ENCODE measurements around the gene ARL8B. TPM values are rescaled to one million over a fixed set of nuclear protein-coding genes. Genes with fewer than 3 reads are reported as not detected.
"Not testable (repeated sequence)": the region's sequence is repeated elsewhere in the genome, so short reads cannot be mapped to it uniquely, and the experiment has no call there.

The ARL8B gene
- 78.2 and 121 TPM in 2 replicates for total RNA-seq (2014; rRNA removed; shearing (Covaris generic))

DNA sequence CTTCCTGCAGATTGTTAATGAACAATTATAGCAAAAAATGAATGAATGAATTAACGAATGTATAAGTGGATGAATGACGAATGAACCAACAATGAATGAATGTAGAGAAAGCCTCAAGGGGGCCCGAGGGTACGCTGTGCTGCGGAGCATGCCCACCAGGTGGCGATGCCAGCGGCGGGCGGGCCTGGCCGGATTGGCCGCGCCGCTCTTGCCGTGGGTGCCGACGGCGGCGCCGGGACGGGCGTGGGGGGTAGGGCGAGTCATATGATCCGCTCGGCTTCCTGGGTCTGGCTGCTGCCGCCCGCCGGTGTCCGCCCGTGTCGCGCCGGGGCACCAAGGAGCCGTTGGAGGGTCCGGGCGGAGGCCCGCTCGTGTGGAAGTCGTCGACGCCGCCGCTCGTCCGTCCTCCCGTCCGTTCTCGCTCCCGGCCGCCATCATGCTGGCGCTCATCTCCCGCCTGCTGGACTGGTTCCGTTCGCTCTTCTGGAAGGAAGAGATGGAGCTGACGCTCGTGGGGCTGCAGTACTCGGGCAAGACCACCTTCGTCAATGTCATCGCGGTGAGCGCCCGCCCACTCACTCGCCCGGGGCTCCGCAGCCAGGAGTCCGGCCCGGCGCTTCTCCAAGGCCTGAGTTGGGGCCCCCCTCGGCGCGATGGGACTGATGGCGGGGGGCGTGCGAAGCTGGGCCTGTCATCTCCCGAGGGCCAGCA is at the start of gene ARL8B:
Gene ARL8B, plus strand, starts transcription at position 263 of the 711 bp plus-strand sequence. Its CDS starts 174 bp downstream, at position 437.
- in situ Hi-C loops (cut with HindIII; ENCODE audit: low sequenced_read_pairs) = no loop called here
- DNase-seq (ENCODE audit: low spot score) = peak; percentile 81

DNA sequence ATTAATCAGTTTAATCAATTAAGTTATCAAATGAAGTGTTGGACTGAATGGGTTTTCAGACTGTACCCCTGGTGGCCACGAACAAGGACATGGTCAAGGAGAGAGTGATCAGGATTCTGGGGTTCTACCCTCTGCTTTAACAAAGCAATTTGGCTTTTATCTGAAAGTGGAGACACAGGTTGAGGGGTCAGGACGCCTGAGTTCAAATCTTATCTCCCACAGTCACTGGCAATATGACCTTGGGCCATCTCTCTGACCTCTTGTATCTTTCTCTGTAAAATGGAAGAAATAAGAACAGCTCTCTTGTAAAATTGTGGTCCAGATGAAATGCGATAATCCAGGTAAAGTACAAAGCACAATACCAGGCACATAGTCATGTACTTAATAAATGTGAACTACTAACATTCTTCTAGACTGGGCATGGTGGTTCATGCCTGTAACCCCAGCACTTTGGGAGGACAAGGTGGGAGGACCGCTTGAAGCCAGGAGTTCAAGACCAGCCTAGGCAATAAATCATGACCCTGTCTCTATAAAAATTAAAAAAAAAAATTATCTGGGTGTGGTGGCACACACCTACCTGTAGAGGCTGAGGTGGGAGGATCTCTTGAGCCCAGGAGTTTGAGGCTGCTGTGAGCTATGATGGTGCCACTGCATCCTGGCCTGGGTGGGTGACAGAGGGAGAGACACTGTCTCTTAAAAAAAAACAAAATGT is 48.6 kb upstream of the ARL8B start:
- in situ Hi-C loops (cut with HindIII; ENCODE audit: low sequenced_read_pairs) = loop anchor here (10.0 kb wide), 1 partner anchor 339 kb away; no protein-coding TSS in a partner anchor

DNA sequence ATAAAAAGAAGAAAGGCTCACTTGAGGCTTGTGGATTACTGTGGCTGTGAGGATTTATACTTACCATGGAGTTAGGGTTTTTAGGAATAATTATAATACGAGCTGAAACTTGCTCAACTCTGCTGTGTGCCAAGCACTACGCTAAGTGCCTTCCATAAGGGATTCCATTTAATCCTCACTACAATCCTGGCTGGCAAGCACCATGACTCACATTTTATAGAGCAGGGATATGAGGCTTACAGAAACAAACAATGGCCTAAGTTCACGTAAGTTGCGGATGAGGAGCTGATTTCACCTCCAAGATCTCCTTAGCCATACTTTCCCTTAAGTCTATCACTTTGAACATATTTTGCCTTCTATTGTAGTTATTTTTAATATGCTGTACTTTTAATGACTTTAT is 43.9 kb upstream of the ARL8B start:
- DNase-seq (ENCODE audit: low spot score) = no peak
- in situ Hi-C loops (cut with HindIII; ENCODE audit: low sequenced_read_pairs) = loop anchor here (10.0 kb wide), 1 partner anchor 343 kb away; no protein-coding TSS in a partner anchor

More for the DNA sequence above, 48.6 kb upstream of the ARL8B start:
- no peak for DNase-seq (ENCODE audit: low spot score)

DNA sequence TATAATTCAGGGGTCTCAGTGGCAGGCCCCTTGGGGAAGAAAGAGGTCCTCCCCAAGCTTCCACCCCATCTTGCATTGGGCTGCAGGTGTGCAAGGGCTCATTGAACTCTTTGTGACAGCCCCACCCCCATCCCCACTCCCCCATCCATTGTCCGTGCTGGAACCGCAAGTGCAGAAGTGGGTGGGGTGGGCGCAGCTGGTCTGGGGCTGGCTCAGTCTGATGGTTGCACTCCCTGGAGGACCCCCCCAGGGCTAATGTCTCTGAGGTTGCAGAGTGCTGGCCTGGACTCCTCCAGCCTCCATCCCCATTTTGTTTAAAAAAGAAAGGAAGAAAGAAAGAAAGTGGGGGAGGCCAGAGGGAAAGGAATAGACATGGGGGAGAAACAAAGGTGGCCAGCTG is 42.3 kb upstream of the ARL8B start:
- no peak for DNase-seq (ENCODE audit: low spot score)
- in situ Hi-C loops (cut with HindIII; ENCODE audit: low sequenced_read_pairs) = loop anchor here (10.0 kb wide), 1 partner anchor 345 kb away; no protein-coding TSS in a partner anchor

DNA sequence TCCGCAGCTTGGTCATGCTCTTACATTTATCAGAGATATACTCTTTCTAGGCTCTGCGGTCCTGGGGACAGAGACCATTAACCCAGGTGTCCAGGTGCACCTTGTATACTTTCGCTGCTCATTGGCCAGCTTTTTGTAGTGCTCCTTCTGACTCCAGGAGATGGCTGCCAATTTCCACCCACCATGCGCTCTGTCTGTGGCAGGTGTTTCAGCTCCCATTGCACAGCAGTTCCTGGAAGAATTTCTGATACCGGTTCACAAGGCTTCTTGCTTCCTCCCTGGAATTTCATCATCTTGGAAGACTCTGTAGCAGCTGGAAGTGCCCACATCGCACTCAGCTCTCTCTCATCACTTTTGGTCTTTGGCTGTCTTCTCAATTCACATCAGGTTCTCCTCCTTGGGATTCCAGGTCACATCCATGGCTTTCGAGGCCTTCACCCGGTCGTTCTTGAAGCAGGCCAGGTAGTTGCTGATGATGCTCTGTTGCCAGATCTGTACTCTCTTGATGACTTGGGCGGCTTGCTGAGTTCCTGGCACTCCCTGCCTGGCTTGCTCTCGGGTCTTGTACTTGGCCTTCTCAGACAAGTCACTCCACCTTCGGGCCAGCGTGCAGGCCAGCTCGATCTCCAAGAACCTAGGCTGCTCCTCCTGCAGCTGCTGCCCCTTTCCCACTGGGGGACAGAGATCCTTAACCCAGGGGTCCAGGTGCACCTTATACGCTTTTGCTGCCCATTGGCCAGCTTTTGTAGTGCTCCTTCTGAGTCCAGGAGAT is 41.1 kb upstream of the ARL8B start:
- DNase-seq (ENCODE audit: low spot score) = no peak
- in situ Hi-C loops (cut with HindIII; ENCODE audit: low sequenced_read_pairs) = no loop called here

DNA sequence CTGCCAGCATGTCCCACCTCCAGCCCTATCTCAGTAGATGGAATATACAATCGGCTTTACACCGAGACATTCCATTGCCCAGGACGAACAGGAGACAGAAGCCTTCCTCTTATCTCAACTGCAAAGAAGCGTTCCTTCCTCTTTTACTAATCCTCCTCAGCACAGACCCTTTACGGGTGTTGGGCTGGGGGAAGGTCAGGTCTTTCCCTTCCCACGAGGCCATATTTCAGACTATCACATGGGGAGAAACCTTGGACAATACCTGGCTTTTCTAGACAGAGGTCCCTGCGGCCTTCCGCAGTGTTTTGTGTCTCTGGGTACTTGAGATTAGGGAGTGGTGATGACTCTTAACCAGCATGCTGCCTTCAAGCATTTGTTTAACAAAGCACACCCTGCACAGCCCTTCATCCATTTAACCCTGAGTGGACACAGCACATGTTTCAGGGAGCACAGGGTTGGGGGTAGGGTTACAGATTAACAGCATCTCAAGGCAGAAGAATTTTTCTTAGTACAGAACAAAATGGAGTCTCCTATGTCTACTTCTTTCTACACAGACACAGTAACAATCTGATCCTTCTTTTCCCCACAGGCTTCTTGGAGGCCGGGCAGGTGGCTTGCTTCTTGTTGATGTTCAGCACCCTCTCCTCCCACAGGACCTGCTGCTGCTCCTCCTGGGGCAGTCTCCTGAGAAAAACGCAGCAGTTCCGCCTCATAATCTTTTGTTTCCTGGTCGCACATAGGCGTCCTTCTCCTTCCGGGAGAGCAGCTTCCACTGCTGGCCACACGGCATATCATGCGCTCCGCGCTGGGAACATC is 39.9 kb upstream of the ARL8B start:
- in situ Hi-C loops (cut with HindIII; ENCODE audit: low sequenced_read_pairs); DNase-seq (ENCODE audit: low spot score): not testable (repeated sequence)

DNA sequence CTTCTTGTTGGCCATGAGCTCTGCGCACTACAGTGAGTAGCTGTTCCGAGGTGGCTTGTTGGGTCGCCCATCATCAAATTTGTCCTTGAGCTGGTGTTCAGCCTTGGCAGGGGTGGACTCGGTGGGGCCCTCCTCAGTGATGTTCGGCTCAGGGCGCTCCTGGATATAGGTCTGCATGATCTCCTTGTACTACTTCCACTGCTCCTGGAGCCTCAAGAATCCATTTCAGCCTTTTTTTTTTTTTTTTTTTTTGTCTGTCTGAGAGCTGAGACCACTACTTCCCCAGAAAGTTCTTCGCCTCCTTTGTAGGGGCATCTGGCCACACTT is 39.3 kb upstream of the ARL8B start:
- in situ Hi-C loops (cut with HindIII; ENCODE audit: low sequenced_read_pairs) = no loop called here

DNA sequence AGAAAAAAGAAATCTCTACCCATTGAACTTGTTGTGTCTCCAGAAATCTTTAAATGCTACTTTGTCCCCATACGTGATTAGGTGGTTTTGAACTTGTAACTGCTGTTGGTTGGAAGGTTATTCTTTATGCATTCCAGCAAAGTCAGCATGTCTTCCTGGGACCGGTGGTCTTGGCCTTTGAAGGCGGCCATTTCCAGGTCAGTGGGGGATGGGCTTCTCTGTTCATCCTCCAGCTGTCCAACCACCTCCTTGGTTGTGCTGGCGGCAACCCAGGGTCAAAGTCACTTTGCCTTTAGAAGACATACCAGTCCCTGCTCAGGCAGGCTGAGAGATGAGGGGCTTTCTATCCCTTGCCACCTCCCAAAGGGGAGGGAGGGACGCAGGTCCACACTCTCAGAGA is 37.9 kb upstream of the ARL8B start:
- in situ Hi-C loops (cut with HindIII; ENCODE audit: low sequenced_read_pairs) = no loop called here
- DNase-seq (ENCODE audit: low spot score) = no peak

More for the DNA sequence above, 39.3 kb upstream of the ARL8B start:
- no peak for DNase-seq (ENCODE audit: low spot score)

DNA sequence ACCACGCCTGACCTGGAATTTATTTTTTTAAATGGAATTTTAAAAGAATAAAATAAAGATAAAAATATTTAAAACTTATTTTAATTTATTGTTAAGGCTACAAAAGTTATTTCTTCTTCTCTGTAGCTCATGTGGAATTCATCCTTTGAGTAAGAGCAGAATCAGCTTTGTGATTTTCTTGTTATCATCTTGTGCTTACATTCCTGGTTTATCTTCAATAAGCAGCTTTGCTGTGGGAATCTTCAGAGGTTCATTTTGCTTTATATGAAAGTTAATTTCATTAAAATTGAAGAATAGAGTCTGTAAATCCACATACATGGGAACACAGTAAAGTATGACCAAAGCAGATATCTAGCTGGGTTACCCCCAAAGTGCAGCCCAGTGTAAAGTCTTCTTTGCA is 35.4 kb upstream of the ARL8B start:
- DNase-seq (ENCODE audit: low spot score) = no peak
- in situ Hi-C loops (cut with HindIII; ENCODE audit: low sequenced_read_pairs) = no loop called here

DNA sequence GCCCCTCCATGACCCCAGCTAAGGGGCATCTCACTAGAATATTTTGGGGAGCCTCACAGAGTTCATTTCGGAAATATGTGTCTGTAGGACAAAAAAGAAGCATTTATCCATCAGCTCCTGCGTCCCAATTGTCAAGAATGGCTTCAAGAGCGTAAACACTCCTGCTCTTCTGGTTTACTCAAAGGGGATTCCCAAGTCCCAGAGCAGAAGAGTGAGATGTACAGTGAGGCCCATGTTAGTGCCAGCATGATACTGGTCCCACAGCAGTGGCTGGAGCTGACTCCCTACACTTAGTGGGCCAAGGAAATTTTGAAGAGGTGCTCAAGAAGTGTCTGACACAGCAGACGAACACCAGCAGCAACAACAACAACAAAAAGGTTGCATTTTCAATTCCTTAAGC is 34.9 kb upstream of the ARL8B start:
- no peak for DNase-seq (ENCODE audit: low spot score)
- in situ Hi-C loops (cut with HindIII; ENCODE audit: low sequenced_read_pairs) = no loop called here

DNA sequence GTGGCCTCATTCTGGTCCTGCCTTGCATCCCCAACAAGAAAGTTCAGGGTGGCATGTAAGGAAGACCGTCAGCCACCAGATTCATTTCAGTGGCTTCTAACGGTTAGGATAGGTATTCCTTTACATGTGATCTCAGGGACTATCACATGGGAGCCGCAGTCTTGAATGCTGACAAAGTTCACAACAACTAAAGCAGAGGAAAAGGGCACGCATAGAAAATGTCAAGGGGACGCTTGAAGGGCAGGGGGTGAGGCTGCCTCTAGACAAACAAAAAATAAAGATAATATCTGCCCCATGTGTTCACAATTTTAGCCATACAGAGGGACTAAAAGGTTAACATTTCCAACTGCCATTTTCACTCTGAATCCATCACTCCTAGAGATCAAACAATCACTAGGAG is 31.9 kb upstream of the ARL8B start:
- no peak for DNase-seq (ENCODE audit: low spot score)
- in situ Hi-C loops (cut with HindIII; ENCODE audit: low sequenced_read_pairs) = no loop called here

DNA sequence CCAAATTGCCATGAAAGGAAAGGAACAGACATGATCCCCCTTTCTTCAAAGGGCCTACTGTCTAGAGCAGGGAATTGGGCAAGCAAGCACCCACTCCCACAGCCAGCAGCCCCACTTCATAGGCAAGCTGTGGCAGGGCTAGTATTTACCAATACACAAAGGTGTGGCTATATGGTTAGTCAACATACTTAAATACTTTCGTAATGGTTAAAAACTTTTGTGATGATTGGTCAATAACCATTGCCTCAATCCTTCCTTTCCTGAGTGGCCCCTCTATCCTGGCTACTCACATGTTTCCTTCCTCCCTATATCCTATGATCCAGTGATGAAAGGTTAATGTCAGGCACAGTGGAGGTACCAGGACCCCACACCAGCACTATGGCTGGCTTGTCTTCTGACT is 30.1 kb upstream of the ARL8B start:
- in situ Hi-C loops (cut with HindIII; ENCODE audit: low sequenced_read_pairs) = no loop called here
- DNase-seq (ENCODE audit: low spot score) = no peak

DNA sequence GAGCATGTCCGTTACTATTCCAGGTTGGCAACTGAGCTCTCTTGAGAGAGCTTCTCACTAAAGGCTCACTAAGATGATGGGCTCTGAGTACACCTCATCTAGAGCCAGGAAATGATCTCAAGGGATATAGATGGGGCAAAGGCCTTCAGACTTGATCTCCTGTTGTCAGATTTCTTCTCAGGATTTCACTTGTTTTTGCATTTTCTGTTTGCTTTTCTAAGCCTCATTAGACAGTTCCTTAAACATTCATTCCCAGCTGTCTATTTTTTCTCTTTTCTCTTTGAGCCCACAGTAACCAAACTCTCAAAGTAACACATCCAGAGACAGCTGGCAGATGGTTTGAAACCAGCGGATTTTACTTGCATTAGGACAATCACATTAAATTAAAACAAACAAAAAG is 28.4 kb upstream of the ARL8B start:
- in situ Hi-C loops (cut with HindIII; ENCODE audit: low sequenced_read_pairs) = no loop called here
- no peak for DNase-seq (ENCODE audit: low spot score)

DNA sequence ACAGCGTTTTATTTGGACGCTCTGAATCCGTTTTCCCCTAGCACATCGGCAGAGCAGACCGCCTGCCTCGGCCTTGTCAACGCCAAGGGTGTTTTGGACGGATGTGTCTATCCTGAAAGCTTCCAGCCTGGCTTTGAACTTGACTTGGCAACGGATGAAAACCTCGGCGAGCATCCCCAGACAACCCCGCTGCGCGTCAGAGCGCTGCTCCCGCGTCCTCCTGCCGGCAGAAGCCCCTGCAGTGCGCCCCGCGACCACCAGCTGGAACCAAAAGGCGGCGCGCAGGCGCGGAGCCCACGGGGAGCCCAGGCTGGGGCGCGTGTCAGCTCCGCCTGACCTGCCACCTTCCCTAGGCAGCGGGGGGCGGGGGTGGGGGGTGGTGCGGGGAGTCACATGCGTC is 26.2 kb upstream of the ARL8B start:
- peak; percentile 56 for DNase-seq (ENCODE audit: low spot score)
- in situ Hi-C loops (cut with HindIII; ENCODE audit: low sequenced_read_pairs) = no loop called here

DNA sequence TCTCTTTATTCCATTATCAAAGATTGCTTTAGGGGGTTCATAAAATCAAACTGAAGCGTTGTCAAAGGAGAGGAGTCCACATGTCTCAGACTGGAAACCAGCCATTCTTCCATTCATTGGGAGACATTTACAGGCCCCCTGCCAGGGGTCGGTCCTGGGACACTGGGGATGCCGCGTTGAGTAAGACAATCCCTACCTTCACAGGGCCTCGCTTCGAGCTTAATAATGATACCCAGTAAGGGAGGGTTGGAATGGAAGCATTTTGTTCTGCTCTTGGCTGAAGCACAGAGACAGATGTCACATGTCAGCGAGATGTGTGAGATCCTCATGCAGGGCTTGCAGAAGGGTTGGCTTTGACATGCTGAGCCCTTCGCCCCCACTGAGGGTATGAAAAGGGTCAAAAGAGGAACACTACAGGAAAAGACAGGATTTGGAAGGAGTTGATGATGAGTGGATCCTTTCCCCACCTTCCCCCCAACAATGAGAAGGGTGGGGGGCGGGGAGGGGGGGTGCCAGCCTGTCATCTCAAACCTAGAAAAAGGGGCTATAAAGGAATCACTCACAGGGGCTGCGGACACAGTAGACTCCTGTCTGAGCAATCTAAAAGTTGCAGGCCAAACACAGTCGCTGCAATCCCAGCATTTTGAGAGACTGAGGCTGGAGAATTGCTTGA is 25.6 kb upstream of the ARL8B start:
- peak; percentile 45 for DNase-seq (ENCODE audit: low spot score)
- in situ Hi-C loops (cut with HindIII; ENCODE audit: low sequenced_read_pairs) = no loop called here

DNA sequence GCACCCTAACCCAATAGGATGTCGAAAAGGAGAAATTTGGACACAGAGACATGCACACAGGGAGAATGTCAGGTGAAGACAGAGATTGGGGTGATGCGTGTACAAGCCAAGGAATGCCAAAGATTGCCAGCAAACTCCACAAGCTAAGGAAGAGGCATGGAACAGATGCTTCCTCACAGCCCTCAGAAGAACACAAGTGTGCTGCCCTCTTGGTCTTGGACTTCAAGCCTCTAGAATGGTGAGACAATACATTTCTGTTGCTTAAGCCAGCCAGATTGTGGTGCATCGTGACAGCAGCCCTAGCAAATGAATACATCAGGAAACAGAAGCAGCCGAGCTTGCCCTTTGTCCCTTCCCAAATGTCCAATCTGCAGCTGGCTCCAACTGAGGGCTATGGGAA is 23.7 kb upstream of the ARL8B start:
- in situ Hi-C loops (cut with HindIII; ENCODE audit: low sequenced_read_pairs) = no loop called here

DNA sequence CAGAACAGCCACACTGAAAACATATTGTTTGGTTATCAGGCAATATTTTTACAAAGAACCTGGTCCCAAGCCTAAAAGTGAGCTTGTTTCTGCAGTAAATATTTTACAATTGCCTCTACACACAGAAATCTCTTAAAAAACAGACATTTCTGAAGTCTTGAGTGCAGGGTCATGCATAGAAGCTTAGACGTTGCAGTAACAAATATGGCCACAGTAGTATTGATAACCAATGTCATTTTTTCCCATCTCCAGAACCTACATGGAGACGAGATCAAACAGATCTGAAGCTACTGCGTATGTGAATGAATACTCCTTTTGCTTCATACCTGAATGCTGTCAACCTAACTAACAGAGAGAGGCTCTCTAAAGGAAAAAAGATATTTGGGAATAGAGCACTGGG is 19.6 kb upstream of the ARL8B start:
- DNase-seq (ENCODE audit: low spot score) = no peak
- in situ Hi-C loops (cut with HindIII; ENCODE audit: low sequenced_read_pairs) = no loop called here

More for the DNA sequence above, 23.7 kb upstream of the ARL8B start:
- DNase-seq (ENCODE audit: low spot score) = no peak

DNA sequence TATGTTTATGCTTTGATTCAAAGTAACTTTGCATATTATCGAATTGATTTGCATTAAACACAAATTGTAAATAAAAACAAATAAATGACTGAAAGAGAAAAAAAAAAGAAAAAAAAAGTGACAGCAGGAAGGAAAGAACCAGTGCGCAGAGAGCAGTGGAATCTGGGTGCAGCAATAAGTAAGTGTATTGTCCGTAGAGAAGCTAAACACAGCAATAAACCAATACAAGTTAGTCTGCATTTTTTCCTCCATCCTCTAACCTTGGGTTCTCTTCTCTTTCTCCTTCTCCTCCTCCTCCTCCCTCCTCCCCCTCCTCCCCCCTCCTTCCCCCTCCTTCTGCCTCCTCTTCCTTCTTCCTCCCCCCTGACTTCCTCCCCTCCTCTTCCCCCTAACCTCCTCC is 18.3 kb upstream of the ARL8B start:
- in situ Hi-C loops (cut with HindIII; ENCODE audit: low sequenced_read_pairs) = no loop called here
- no peak for DNase-seq (ENCODE audit: low spot score)

DNA sequence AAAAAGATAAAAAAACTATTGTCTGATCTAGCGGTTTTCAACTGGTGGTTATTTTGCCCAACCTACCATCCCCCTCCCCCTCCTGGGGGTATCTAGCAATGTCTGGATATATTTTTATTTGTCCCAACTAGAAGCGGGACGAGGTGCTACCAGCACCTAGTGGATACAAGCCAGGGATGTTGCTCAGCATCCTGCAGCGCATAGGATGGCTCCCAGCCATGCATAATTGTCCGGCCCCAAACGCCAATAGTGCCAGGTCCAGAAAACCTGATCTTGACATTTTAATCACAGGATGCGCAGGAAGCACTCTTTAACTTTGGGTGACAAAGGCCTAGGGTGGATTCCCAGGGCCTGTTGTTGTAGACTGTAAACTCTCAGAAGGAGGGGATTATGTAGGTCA is 17.0 kb upstream of the ARL8B start:
- DNase-seq (ENCODE audit: low spot score) = no peak
- in situ Hi-C loops (cut with HindIII; ENCODE audit: low sequenced_read_pairs) = no loop called here

Data from G401 (cell line).